ENCODE results near the gene RDH5. TPM values are rescaled to one million over a fixed set of nuclear protein-coding genes. Genes with fewer than 3 reads are reported as not detected.

RDH5 gene
- total and polyA plus RNA-seq, 2 of the 4 experiments (the other 2 are of a cell fraction) = 7.3 to 18.8 TPM

GRCh38 chr12:55733858-55734257, 13.7 kb downstream of the RDH5 start:
- no peak overlapping the region for H3K4ac ChIP-seq (ENCODE audit: low read depth, low read length)
- H3K18ac ChIP-seq (ENCODE audit: low read depth, low read length) = no peak overlapping the region
- CTCF ChIA-PET = interaction anchor here (0.6 kb wide), 1 partner anchor 389 kb away, joined by 3 read pairs; no protein-coding TSS in a partner anchor
- no peak overlapping the region for H2AFZ ChIP-seq (replicated peaks; ENCODE audit: low read length, poor library complexity)
- no peak overlapping the region for H3K56ac ChIP-seq (ENCODE audit: extremely low read depth, insufficient read depth, low read length)
- H3K4me3 ChIP-seq (ENCODE audit: insufficient read depth, low read depth, low read length) = no peak overlapping the region
- H3K27me3 ChIP-seq (ENCODE audit: control insufficient read depth, insufficient read depth, low read length) = no peaks in the 10 kb centered on the region
- no peak for ATAC-seq (ENCODE audit: low read depth)
- WGBS, 2 experiments (ENCODE audit: extremely low coverage in 2 of 2, insufficient read length in 1 of 2) = 50% methylated on average over 1 of the region's 2 CpGs; no CpG with 5 or more reads in 1 of the 2 experiments
- peaks cover 8% of the 10 kb centered on the region for H3K4me1 ChIP-seq (ENCODE audit: control insufficient read depth, insufficient read depth, low read length)
- H4K5ac ChIP-seq (ENCODE audit: low read depth, low read length) = no peak overlapping the region
- no peak overlapping the region for H2BK15ac ChIP-seq (ENCODE audit: low read depth, low read length)
- no peak overlapping the region for H4K91ac ChIP-seq (ENCODE audit: insufficient read depth, low read depth, low read length)
- POLR2A ChIA-PET (ENCODE audit: unreplicated experiment) = no interaction called here
- H2AK9ac ChIP-seq (replicated peaks; ENCODE audit: low read depth, low read length, poor library complexity) = no peak overlapping the region
- in situ Hi-C loops (cut with MboI; ENCODE audit: low sequenced_read_pairs) = no loop called here
- peaks cover 0 to 44% of the 10 kb centered on the region in 2 experiments; a peak in 2 of 4 replicates for H3K79me1 ChIP-seq (ENCODE audit: low read depth in 1 of 2, low read length in 2 of 2)
- H2BK5ac ChIP-seq (ENCODE audit: low read depth, low read length, poor library complexity, severe bottlenecking) = no peak overlapping the region
- dilution Hi-C loops (cut with HindIII; ENCODE audit: low sequenced_read_pairs, unreplicated experiment) = no loop called here
- BruUV-seq (replicated peaks) = no TSS peak
- H2AK5ac ChIP-seq (ENCODE audit: low read depth, low read length) = no peak overlapping the region
- H4K20me1 ChIP-seq (ENCODE audit: insufficient read depth, low read length) = peaks cover 9% of the 10 kb centered on the region; the same call in 1 of the 2 replicates
- H3K9me1 ChIP-seq (ENCODE audit: insufficient read depth, low read length) = 0 out of 2 replicates have a peak, but pooled peaks cover 3% of the 10 kb centered on the region
- TF ChIP-seq BHLHE40 (IDR thresholded peaks at IDR 0.05; ENCODE audit: low read depth, low read length) (no peak), USF2 (IDR thresholded peaks at IDR 0.05; ENCODE audit: low read depth, low read length) (no peak), CHD1 (IDR thresholded peaks at IDR 0.05; ENCODE audit: low read depth, low read length) (no peak), RFX5 (IDR thresholded peaks at IDR 0.05; ENCODE audit: low read depth, low read length) (no peak), MAZ (IDR thresholded peaks at IDR 0.05; ENCODE audit: borderline replicate concordance, low read depth, low read length) (no peak), MAFK (IDR thresholded peaks at IDR 0.05; ENCODE audit: low read depth, low read length) (no peak), SMC3 (IDR thresholded peaks at IDR 0.05; ENCODE audit: low read depth, low read length) (no peak), MXI1 (IDR thresholded peaks at IDR 0.05; ENCODE audit: borderline replicate concordance, low read depth, low read length) (no peak), RCOR1 (IDR thresholded peaks at IDR 0.05; ENCODE audit: insufficient replicate concordance, low read length) (no peak), FOS (IDR thresholded peaks at IDR 0.05; ENCODE audit: low read depth, low read length) (no peak), CEBPB (IDR thresholded peaks at IDR 0.05; ENCODE audit: low read depth, low read length) (no peak)
- TF ChIP-seq, protein P1, sequence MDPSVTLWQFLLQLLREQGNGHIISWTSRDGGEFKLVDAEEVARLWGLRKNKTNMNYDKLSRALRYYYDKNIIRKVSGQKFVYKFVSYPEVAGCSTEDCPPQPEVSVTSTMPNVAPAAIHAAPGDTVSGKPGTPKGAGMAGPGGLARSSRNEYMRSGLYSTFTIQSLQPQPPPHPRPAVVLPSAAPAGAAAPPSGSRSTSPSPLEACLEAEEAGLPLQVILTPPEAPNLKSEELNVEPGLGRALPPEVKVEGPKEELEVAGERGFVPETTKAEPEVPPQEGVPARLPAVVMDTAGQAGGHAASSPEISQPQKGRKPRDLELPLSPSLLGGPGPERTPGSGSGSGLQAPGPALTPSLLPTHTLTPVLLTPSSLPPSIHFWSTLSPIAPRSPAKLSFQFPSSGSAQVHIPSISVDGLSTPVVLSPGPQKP (IDR thresholded peaks at IDR 0.05; ENCODE audit: borderline replicate concordance, low read depth, low read length) = no peak
- no peaks in the 10 kb centered on the region for H3K9me3 ChIP-seq (ENCODE audit: control insufficient read depth, insufficient read depth, low read length)
- no peak overlapping the region for H3K14ac ChIP-seq (replicated peaks; ENCODE audit: low read depth, low read length)
- H2BK20ac ChIP-seq (ENCODE audit: low read depth, low read length) = no peak overlapping the region
- no peak overlapping the region for H3K27ac ChIP-seq (ENCODE audit: insufficient read depth, low read length)
- no peak overlapping the region for H3K9ac ChIP-seq (ENCODE audit: low read depth, low read length)
- H3K23ac ChIP-seq (ENCODE audit: low read depth, low read length) = no peak overlapping the region
- intact Hi-C loops (cut with micrococcal nuclease) = no loop called here
- H2BK120ac ChIP-seq (ENCODE audit: low read depth, low read length) = no peak overlapping the region
- H4K8ac ChIP-seq (ENCODE audit: low read depth in 2 of 2, low read length in 2 of 2) = no peak overlapping the region
- H3K4me2 ChIP-seq (ENCODE audit: low read depth, low read length) = no peak overlapping the region
- no peak for DNase-seq
- no peaks in the 10 kb centered on the region for H3K36me3 ChIP-seq (ENCODE audit: control insufficient read depth, insufficient read depth, low read length)
